ENCODE data around the gene PITPNB.
A peak's percentile ranks its signal among the peaks of the same experiment; 100 is the strongest.

Gene PITPNB

DNA sequence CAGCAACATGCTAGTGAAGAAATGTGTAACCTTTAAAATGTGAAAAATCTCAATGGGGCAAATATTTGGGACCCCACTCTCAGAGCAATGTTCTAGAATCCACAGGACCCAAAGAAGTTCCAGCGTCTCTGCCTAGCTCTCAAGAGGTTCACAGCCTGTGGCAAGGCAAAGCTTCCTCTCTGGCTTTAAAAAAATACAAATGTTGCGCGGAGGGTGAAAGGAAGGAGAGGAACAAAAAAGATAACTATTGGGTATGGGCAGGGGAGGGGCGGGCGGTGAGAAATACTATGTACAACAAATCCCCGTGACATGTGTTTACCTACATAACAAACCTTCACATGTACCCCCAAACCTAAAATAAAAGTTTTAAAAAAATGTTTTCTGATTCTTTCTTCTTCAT lies 53.6 kb downstream of the PITPNB start:
- Histone ChIP-seq H3K27ac (peak overlapping the region; percentile 82 to 88), H3K9me3 (no peaks in the 10 kb centered on the region), H3K36me3 (peaks cover 0 to 11% (median 7%) of the 10 kb centered on the region in 3 donors), H3K4me3 (no peak overlapping the region), H3K4me1 (peaks cover 0 to 80% (median 33%) of the 10 kb centered on the region in 4 donors), H3K27me3 (no peaks in the 10 kb centered on the region)
- intact Hi-C loops (cut with DNase I; ENCODE audit: low total_unique reads), result loop anchor here (10.0 kb wide), 1 partner anchor 61 kb away; the partner anchor contains the start of gene MN1
- no peak for DNase-seq
- TF ChIP-seq, protein P1, sequence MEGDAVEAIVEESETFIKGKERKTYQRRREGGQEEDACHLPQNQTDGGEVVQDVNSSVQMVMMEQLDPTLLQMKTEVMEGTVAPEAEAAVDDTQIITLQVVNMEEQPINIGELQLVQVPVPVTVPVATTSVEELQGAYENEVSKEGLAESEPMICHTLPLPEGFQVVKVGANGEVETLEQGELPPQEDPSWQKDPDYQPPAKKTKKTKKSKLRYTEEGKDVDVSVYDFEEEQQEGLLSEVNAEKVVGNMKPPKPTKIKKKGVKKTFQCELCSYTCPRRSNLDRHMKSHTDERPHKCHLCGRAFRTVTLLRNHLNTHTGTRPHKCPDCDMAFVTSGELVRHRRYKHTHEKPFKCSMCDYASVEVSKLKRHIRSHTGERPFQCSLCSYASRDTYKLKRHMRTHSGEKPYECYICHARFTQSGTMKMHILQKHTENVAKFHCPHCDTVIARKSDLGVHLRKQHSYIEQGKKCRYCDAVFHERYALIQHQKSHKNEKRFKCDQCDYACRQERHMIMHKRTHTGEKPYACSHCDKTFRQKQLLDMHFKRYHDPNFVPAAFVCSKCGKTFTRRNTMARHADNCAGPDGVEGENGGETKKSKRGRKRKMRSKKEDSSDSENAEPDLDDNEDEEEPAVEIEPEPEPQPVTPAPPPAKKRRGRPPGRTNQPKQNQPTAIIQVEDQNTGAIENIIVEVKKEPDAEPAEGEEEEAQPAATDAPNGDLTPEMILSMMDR (IDR thresholded peaks at IDR 0.05), result no peak

DNA sequence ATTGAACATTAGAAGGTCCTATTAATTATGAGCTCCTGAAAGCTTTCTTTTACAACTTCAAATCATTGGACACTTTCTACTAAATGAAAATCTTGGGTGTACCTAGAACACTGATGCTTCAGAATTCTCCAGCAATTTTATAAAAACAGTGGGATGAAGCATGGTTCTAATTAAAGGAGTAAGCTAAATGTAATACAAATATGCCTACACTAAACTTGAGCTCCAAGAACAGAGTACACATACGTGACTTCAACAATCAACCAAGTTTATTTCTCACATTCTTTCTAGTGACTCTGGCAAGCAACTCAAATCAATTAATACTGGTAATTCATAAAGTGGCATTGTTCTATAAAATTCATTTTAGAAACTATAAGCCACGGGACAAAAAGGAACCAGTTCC lies 55.5 kb downstream of the PITPNB start:
- intact Hi-C loops (cut with DNase I; ENCODE audit: low total_unique reads), result loop anchor here (10.0 kb wide), 1 partner anchor 59 kb away; the partner anchor contains the start of gene MN1
- TF ChIP-seq, protein P1 (IDR thresholded peaks at IDR 0.05), result no peak
- no peak for DNase-seq
- Histone ChIP-seq H3K4me3 (no peak overlapping the region), H3K27me3 (no peaks in the 10 kb centered on the region), H3K27ac (peak overlapping the region; percentile 82 to 88), H3K4me1 (peaks cover 0 to 82% (median 38%) of the 10 kb centered on the region in 4 donors), H3K9me3 (no peaks in the 10 kb centered on the region), H3K36me3 (peaks cover 0 to 19% (median 5%) of the 10 kb centered on the region in 3 donors)

DNA sequence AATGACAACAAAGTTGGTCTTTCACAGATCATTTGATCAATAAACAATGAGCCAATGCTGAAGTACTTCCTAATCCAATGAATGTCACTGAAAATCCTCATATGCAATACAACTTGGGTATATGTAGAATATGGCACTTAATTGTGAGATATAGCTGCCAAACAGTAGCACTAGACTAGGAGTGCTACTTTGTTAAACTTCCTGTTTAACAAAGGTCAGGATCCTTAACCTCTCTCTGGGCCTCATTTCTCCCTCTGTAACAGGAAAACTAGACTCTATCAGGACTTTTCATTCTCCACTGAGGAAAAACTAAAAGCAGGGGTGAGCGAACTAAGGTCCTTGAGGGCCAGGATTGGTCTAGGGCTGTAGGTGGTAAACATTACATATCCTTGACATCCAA lies 56.1 kb downstream of the PITPNB start:
- Histone ChIP-seq H3K36me3 (peaks cover 0 to 20% (median 9%) of the 10 kb centered on the region in 3 donors), H3K4me1 (peaks cover 0 to 82% (median 36%) of the 10 kb centered on the region in 4 donors), H3K27me3 (no peaks in the 10 kb centered on the region), H3K27ac (peak overlapping the region; percentile 82 to 88), H3K4me3 (no peak overlapping the region), H3K9me3 (no peaks in the 10 kb centered on the region)
- DNase-seq, result no peak
- TF ChIP-seq, protein P1 (IDR thresholded peaks at IDR 0.05), result no peak
- intact Hi-C loops (cut with DNase I; ENCODE audit: low total_unique reads), result loop anchor here (10.0 kb wide), 1 partner anchor 58 kb away; the partner anchor contains the start of gene MN1

DNA sequence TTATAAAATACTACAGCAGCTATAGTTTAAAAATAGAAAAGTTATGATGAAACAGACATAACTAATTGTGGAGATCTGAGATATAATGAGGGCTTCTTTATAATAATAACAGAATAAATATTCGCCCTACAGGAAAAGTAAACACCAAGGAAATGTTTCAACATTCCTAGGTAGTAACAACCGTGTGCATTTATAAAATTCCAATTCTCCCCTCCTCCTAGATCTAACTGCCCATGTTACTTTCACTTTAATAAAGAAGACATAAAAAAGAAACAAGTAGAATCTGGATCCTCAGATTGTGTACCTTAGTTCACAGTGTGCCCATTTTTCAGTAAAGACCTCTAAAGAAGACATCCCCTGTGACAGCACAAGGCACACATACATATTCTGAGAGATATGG lies 59.7 kb downstream of the PITPNB start:
- Histone ChIP-seq H3K9me3 (no peaks in the 10 kb centered on the region), H3K4me1 (peaks cover 0 to 54% (median 25%) of the 10 kb centered on the region in 4 donors), H3K27me3 (no peaks in the 10 kb centered on the region), H3K36me3 (peaks cover 26 to 51% (median 40%) of the 10 kb centered on the region in 3 donors), H3K27ac (peak overlapping the region; percentile 36 to 64), H3K4me3 (no peak overlapping the region)
- TF ChIP-seq, protein P1 (IDR thresholded peaks at IDR 0.05), result no peak
- intact Hi-C loops (cut with DNase I; ENCODE audit: low total_unique reads), result no loop called here
- DNase-seq, result no peak

DNA sequence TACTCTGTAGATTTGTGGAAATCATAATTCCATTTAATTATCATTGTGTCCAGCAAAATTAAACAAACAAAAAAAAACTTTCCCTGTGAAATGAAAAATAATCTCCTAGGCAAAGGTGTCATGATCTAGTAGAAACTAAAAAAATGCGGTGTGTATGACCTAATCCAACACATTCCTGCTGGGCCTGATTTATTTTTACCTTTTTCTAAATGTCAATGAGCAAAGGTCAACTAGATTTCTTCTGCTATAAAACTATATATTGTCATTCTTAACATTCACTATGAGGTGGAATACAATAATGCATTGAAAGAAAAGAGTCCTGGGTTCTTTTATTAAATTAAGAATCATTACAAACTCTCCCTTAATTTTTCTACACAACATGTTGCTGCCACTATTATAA lies 60.4 kb downstream of the PITPNB start:
- H3K4me1 ChIP-seq, result peaks cover 0 to 48% (median 24%) of the 10 kb centered on the region in 4 donors
- TF ChIP-seq, protein P1 (IDR thresholded peaks at IDR 0.05), result no peak
- H3K36me3 ChIP-seq, result peaks cover 26 to 51% (median 43%) of the 10 kb centered on the region in 3 donors
- H3K27me3 ChIP-seq, result no peaks in the 10 kb centered on the region
- intact Hi-C loops (cut with DNase I; ENCODE audit: low total_unique reads), result no loop called here
- DNase-seq, result no peak
- H3K27ac ChIP-seq, result peak overlapping the region in 1 of 2 donors; percentile 64
- H3K9me3 ChIP-seq, result no peaks in the 10 kb centered on the region
- H3K4me3 ChIP-seq, result no peak overlapping the region

Measured in tibial artery (tissue), 4 donors.